Posterior cingulate gyrus (tissue), 11 donors: ENCODE measurements around the gene CD27.
"Not testable (repeated sequence)": the region's sequence is repeated elsewhere in the genome, so short reads cannot be mapped to it uniquely, and the experiment has no call there.

Experiments
- DNase-seq, 10 donors: peaks; one replicate each; pipeline versions ENCODE4 v3.0.0 to v3.0.0-alpha.2; 2020 to 2021; ENCODE audit warnings: mixed read lengths in 3 of 10
- intact Hi-C: fragments of 100-400 bp; cut with DNase I; formaldehyde crosslinking; loops from one replicate; pipeline ENCODE4 v1.15.1; 2023

Gene CD27

GRCh38 chr12:6444704-6445688 is at the start of gene CD27:
TSS of gene CD27 (plus strand) at chr12:6444955. CDS start at chr12:6445096, 141 bp downstream.
- intact Hi-C loops, result no loop called here
- peak in 2 of 10 donors; percentile 22 to 68 for DNase-seq

DNA sequence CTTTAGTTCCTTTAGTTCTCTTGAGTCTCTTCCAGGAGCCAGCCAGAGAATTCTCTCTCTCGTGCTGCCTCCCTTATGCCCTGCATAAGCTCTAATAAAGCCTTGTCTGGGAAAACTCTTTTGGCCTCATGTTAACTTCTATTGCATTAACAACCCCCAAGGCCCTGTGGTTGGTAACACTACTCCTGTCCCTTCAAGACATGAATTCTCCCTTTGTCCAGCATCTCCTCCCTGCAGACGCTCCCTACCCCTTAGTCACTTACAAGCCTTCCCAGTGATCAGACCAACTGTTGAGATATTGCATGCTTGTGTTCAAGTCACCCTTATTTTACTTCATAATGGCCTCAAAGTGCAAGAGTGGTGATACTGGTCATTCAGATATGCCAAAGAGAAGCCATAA is 48.7 kb upstream of the CD27 start:
- DNase-seq, result peak in 1 of 10 donors; percentile 2
- intact Hi-C loops, result no loop called here

GRCh38 chr12:6399884-6400644 is 44.7 kb upstream of the CD27 start:
- DNase-seq, result no peak
- intact Hi-C loops, result no loop called here

GRCh38 chr12:6404390-6404789 is 40.4 kb upstream of the CD27 start:
- intact Hi-C loops, result no loop called here
- peak in 1 of 10 donors; percentile 4 for DNase-seq

DNA sequence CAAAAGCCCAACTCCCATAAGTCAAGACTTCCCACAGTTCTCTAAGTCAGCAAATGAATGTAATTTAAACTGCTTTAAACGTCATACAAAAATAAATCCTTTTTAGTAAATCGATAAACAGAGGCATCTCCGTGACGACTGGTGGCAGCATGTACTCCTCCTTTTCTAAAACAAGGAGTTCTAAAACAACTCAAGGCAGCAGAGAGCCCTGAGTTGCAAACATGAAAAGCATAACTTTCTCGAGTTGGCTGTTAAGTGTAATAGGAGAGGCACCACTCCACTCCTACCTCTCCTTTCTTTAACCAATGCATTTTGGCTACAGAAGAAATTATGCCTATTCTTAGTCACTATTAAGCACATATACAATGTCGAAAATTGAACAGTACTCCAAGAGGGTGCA is 38.8 kb upstream of the CD27 start:
- intact Hi-C loops, result no loop called here

DNA sequence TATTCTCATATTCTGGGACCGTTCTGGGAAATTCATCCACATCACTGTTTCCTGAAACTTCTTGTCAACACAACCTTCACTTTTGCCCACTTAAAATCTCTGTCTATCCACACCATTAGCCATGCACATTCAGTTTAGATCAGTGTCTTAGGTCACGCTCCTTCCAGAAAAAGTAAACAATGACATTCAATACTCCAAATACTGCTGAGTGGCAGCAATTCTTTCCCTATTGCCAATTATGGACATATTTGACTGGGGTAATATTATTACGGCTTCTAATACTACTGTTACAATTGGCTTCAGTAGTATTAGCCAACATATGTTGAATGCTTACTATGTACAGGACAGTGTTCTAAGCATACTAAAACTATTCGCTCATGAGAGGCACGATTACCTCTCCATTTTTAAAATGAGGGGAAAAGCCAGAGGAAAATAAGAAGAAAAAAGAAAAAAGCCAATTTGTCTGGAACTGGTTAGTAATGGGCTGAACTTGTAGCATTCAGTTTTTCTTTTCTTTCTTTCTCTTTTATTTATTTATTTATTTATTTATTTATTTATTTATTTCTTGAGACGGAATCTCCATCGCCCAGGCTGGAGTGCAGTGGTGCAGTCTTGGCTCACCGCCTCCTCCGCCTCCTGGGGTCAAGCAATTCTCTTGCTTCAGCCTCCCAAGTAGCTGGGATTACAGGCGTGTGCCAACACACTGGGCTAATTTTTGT is 37.4 kb upstream of the CD27 start:
- DNase-seq, result peak in 1 of 10 donors; percentile 22
- intact Hi-C loops, result no loop called here

More for the DNA sequence above, 38.8 kb upstream of the CD27 start:
- DNase-seq, result no peak

GRCh38 chr12:6416596-6416995 is 28.2 kb upstream of the CD27 start:
- intact Hi-C loops, result no loop called here
- peak in 1 of 10 donors; percentile 5 for DNase-seq

DNA sequence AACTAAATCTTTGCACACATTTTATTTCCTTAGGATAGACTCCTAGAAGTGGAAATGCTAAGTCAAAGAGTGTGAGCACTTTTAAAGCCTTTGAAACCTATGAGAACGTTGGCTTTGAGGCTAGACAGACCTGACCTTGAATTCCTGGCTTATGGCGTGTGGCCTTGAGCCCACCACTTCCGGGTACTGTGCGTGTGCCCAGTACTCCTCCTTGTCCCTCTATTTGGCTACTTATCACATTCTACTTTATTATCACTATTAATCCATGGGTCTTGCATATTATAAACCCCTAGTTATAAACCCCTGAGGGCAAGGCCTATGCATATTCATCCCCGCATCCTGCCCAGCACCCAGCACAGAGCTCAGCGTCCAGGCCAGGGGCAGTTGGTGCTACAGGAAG is 26.0 kb upstream of the CD27 start:
- intact Hi-C loops, result no loop called here
- DNase-seq, result peak in 1 of 10 donors; percentile 28

- DNase-seq, result no peak
- intact Hi-C loops, result no loop called here
These were observed 24.4 kb upstream of the CD27 start for GRCh38 chr12:6420364-6420763.

- intact Hi-C loops, result loop anchor here (1.0 to 2.0 kb wide), 2 partner anchors 42 to 115 kb away; no protein-coding TSS in a partner anchor
- peak; percentile 30 to 95 (median 70) for DNase-seq
These were observed 21.3 kb upstream of the CD27 start for GRCh38 chr12:6423267-6424007.

GRCh38 chr12:6424008-6424347 is 20.8 kb upstream of the CD27 start:
- peak in 1 of 10 donors; percentile 76 for DNase-seq
- intact Hi-C loops, result no loop called here

DNA sequence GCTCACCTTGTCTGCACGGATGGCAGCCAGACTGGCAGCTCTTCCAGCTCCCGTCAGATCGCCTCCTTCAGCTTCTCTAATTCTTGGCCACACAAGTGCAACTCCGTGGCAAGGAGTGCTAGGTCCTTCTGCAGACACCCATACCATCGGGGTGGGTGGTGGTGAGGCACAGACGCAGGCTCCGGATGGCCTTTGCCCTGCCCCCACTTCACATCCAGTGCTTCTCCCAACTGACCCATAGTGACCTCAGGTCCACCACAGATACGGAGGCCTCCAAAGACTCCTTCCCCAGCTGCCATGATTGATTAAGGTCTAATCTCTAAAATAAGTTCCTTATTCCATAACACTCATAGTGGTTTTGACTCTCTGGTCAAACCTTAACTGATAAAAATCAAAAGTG is 19.9 kb upstream of the CD27 start:
- intact Hi-C loops, result no loop called here
- peak in 1 of 10 donors; percentile 26 for DNase-seq

DNA sequence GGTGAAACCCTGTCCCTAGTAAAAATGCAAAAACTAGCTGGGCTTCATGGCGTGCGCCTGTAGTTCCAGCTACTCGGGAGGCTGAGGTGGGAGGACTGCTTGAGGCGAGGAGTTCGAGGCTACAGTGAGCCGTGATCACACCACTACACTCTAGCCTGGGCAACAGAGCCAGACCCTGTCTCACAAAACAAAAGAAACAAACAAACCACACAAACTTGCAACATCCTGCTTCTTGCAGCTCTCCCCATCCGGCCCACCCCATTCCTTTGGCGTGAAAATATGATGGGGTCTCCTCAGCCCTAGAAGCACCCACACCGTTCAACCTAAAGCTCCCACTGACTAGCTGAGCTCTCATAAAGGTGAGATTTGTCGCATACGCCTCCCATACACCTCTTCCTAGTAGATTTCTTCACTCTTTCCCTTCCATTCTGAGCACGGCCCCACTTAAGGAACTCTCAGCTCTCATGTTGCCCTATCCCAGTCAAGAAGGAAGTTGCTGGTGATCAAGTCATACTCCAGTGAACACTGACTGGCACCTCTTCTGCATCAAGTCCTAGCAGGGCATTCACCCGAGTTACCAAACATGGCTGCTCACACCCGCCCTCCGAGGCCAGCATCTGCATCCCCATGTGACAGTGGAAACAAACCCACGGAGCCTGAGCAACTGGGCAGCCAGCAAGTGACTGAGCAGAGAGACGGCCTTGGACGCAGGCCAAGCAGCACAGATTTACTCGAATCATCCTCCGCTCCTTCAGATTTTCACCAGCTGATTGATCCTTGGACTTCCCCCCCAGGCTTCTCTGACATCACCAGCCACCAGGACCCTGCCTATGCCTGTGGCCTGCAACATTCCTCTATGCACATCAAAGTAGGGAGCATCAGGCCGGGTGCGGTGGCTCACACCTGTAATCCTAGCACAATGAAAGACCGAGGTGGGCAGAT is 18.9 kb upstream of the CD27 start:
- intact Hi-C loops, result no loop called here
- DNase-seq, result peak in 4 of 10 donors; percentile 34 to 92 (median 40)

- peak in 1 of 10 donors; percentile 85 for DNase-seq
- intact Hi-C loops, result no loop called here
These were observed 17.7 kb upstream of the CD27 start for GRCh38 chr12:6426882-6427671.

- intact Hi-C loops, result not testable (repeated sequence)
- DNase-seq, result peak in 1 of 10 donors; percentile 6
These were observed 17.0 kb upstream of the CD27 start for GRCh38 chr12:6427796-6428195.

- intact Hi-C loops, result no loop called here
These were observed 16.4 kb upstream of the CD27 start for GRCh38 chr12:6428326-6428725.

GRCh38 chr12:6430124-6430989 is 14.4 kb upstream of the CD27 start:
- intact Hi-C loops, result no loop called here
- DNase-seq, result peak in 8 of 10 donors; percentile 27 to 85 (median 44)

More at GRCh38 chr12:6428326-6428725, 16.4 kb upstream of the CD27 start:
- DNase-seq, result no peak
